ENCODE data around the gene VSX1.

Gene VSX1

DNA sequence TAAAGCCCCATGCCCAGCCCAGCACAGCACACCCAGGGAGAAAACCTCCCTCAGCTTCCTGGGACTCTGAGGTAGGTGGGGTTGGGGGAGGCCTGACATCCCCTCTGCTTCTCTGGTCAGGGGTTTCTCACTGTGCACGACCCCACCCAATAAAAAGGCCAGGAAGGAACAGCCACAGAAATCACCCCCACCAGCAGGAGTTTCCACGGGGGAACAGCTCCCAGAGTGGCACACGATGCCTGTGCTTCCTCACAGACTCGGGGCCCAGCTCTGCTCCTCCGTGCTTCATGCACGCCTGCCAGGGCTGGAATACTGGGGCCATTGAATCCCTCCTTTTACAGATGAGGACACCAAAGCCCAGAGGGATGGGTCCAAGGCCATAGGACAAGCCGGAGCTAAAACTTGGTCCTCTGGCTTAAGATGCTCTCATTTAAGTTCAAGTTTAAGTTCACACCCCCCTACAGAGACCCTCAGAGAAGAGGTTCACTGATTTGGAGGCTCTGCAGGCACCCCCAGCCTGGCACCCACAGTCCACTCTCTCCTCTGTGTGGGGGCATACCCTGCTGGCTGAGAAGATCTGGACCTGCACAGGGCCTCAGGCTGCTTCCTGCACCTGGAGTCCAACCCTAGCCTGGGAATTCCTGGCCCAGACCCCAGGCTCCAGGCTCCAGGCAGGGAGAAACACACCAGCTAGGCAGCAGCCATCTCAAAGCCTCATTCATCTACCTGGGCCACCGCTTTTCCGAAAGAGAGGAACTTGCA lies 38.3 kb downstream of the VSX1 start:
- no peak overlapping the region for H3K9ac ChIP-seq
- H3K27me3 ChIP-seq (ENCODE audit: insufficient read depth, low read depth), result no peaks in the 10 kb centered on the region
- no peaks in the 10 kb centered on the region for H4K20me1 ChIP-seq (ENCODE audit: insufficient read depth)
- H2AFZ ChIP-seq (ENCODE audit: low read depth), result no peak overlapping the region
- H3K36me3 ChIP-seq (ENCODE audit: insufficient read depth), result no peaks in the 10 kb centered on the region
- TF ChIP-seq, protein P1, sequence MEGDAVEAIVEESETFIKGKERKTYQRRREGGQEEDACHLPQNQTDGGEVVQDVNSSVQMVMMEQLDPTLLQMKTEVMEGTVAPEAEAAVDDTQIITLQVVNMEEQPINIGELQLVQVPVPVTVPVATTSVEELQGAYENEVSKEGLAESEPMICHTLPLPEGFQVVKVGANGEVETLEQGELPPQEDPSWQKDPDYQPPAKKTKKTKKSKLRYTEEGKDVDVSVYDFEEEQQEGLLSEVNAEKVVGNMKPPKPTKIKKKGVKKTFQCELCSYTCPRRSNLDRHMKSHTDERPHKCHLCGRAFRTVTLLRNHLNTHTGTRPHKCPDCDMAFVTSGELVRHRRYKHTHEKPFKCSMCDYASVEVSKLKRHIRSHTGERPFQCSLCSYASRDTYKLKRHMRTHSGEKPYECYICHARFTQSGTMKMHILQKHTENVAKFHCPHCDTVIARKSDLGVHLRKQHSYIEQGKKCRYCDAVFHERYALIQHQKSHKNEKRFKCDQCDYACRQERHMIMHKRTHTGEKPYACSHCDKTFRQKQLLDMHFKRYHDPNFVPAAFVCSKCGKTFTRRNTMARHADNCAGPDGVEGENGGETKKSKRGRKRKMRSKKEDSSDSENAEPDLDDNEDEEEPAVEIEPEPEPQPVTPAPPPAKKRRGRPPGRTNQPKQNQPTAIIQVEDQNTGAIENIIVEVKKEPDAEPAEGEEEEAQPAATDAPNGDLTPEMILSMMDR (conservative IDR thresholded peaks at IDR 0.05; ENCODE audit: low read depth, low read length), result no peak
- H3K27ac ChIP-seq, result no peak overlapping the region
- no peaks in the 10 kb centered on the region for H3K4me1 ChIP-seq (ENCODE audit: low read depth, poor library complexity, severe bottlenecking)
- H3K4me2 ChIP-seq, result no peak overlapping the region
- H3K79me2 ChIP-seq (ENCODE audit: insufficient read depth, low read depth), result no peaks in the 10 kb centered on the region
- H3K4me3 ChIP-seq (IDR thresholded peaks at IDR 0.05; ENCODE audit: insufficient read depth, low read depth, low read length), result no peak overlapping the region

- no peaks in the 10 kb centered on the region for H3K36me3 ChIP-seq (ENCODE audit: insufficient read depth)
- H3K79me2 ChIP-seq (ENCODE audit: insufficient read depth, low read depth), result no peaks in the 10 kb centered on the region
- H3K4me2 ChIP-seq, result no peak overlapping the region
- H4K20me1 ChIP-seq (ENCODE audit: insufficient read depth), result no peaks in the 10 kb centered on the region
- H3K4me1 ChIP-seq (ENCODE audit: low read depth, poor library complexity, severe bottlenecking), result no peaks in the 10 kb centered on the region
- TF ChIP-seq, protein P1 (conservative IDR thresholded peaks at IDR 0.05; ENCODE audit: low read depth, low read length), result no peak
- H3K4me3 ChIP-seq (IDR thresholded peaks at IDR 0.05; ENCODE audit: insufficient read depth, low read depth, low read length), result no peak overlapping the region
- H3K27ac ChIP-seq, result no peak overlapping the region
- H2AFZ ChIP-seq (ENCODE audit: low read depth), result no peak overlapping the region
- H3K9ac ChIP-seq, result no peak overlapping the region
- H3K27me3 ChIP-seq (ENCODE audit: insufficient read depth, low read depth), result no peaks in the 10 kb centered on the region
Observed at GRCh38 chr20:25042531-25043498, 39.1 kb downstream of the VSX1 start.

- no peak overlapping the region for H2AFZ ChIP-seq (ENCODE audit: low read depth)
- no peak overlapping the region for H3K4me2 ChIP-seq
- H3K36me3 ChIP-seq (ENCODE audit: insufficient read depth), result no peaks in the 10 kb centered on the region
- TF ChIP-seq, protein P1 (conservative IDR thresholded peaks at IDR 0.05; ENCODE audit: low read depth, low read length), result no peak
- H3K27me3 ChIP-seq (ENCODE audit: insufficient read depth, low read depth), result no peaks in the 10 kb centered on the region
- no peaks in the 10 kb centered on the region for H3K79me2 ChIP-seq (ENCODE audit: insufficient read depth, low read depth)
- H3K9ac ChIP-seq, result no peak overlapping the region
- no peak overlapping the region for H3K27ac ChIP-seq
- no peaks in the 10 kb centered on the region for H3K4me1 ChIP-seq (ENCODE audit: low read depth, poor library complexity, severe bottlenecking)
- H3K4me3 ChIP-seq (IDR thresholded peaks at IDR 0.05; ENCODE audit: insufficient read depth, low read depth, low read length), result no peak overlapping the region
- H4K20me1 ChIP-seq (ENCODE audit: insufficient read depth), result no peaks in the 10 kb centered on the region
Observed at GRCh38 chr20:25041813-25042530, 40.0 kb downstream of the VSX1 start.

GRCh38 chr20:25040438-25040831 lies 41.5 kb downstream of the VSX1 start:
- no peaks in the 10 kb centered on the region for H3K27me3 ChIP-seq (ENCODE audit: insufficient read depth, low read depth)
- no peak overlapping the region for H3K9ac ChIP-seq
- TF ChIP-seq, protein P1 (conservative IDR thresholded peaks at IDR 0.05; ENCODE audit: low read depth, low read length), result no peak
- no peak overlapping the region for H3K4me3 ChIP-seq (IDR thresholded peaks at IDR 0.05; ENCODE audit: insufficient read depth, low read depth, low read length)
- H3K36me3 ChIP-seq (ENCODE audit: insufficient read depth), result no peaks in the 10 kb centered on the region
- H3K79me2 ChIP-seq (ENCODE audit: insufficient read depth, low read depth), result no peaks in the 10 kb centered on the region
- no peaks in the 10 kb centered on the region for H4K20me1 ChIP-seq (ENCODE audit: insufficient read depth)
- no peak overlapping the region for H3K4me2 ChIP-seq
- H2AFZ ChIP-seq (ENCODE audit: low read depth), result no peak overlapping the region
- no peaks in the 10 kb centered on the region for H3K4me1 ChIP-seq (ENCODE audit: low read depth, poor library complexity, severe bottlenecking)
- H3K27ac ChIP-seq, result no peak overlapping the region
